ENCODE results near the gene ASB6. TPM values are rescaled to one million over a fixed set of nuclear protein-coding genes. Genes with fewer than 3 reads are reported as not detected.
A peak's percentile ranks its signal among the peaks of the same experiment; 100 is the strongest.

ASB6 gene
- total and polyA plus RNA-seq, 2 experiments from 2014 or later: 8.8 to 19.8 TPM

- Mint-ChIP-seq H3K4me3 (no peak overlapping the region), H3K27ac (no peak overlapping the region), H3K9me3 (no peaks in the 10 kb centered on the region), H3K27me3 (ENCODE audit: insufficient read depth, low read depth, poor library complexity) (peaks cover 15% of the 10 kb centered on the region), H3K36me3 (ENCODE audit: low read depth) (no peaks in the 10 kb centered on the region), H3K4me1 (peaks cover 30% of the 10 kb centered on the region)
- no peak overlapping the region; the same call in 1 of the 2 replicates for H2AFZ ChIP-seq
- peaks cover 12% of the 10 kb centered on the region for H3K27me3 ChIP-seq (ENCODE audit: insufficient read depth)
- no peak for ATAC-seq
- peaks cover 23% of the 10 kb centered on the region; the same call in 1 of the 2 replicates for H3K4me1 ChIP-seq (ENCODE audit: insufficient read depth)
- H3K27ac ChIP-seq (ENCODE audit: low read depth): no peak overlapping the region
- H3F3A ChIP-seq (replicated peaks; ENCODE audit: low read depth): peaks cover 4% of the 10 kb centered on the region; the same call in 1 of the 2 replicates
- no peak for TF ChIP-seq POLR2AphosphoS5 (IDR thresholded peaks at IDR 0.05; ENCODE audit: low read depth)
- TF ChIP-seq CTCF (conservative IDR thresholded peaks at IDR 0.05; ENCODE audit: low read depth in 2 of 2): 0 out of 4 replicates have a peak, but pooled peaks of 1 of the 2 experiments have one; percentile 4
- H3K36me3 ChIP-seq (ENCODE audit: insufficient read depth): no peaks in the 10 kb centered on the region
- H3K9me2 ChIP-seq (ENCODE audit: insufficient read depth): no peaks in the 10 kb centered on the region
- H3K4me3 ChIP-seq: no peak overlapping the region
- H3K4me2 ChIP-seq: no peak overlapping the region
- DNase-seq (ENCODE audit: low spot score): no peak
- H3K79me2 ChIP-seq (replicated peaks; ENCODE audit: insufficient read depth): no peaks in the 10 kb centered on the region
- no peaks in the 10 kb centered on the region for H4K20me1 ChIP-seq (replicated peaks; ENCODE audit: insufficient read depth)
These were observed 34.9 kb downstream of the ASB6 start for GRCh38 chr9:129607027-129607387.

- no peak for ATAC-seq
- H3K27me3 ChIP-seq (ENCODE audit: insufficient read depth): peaks cover 12% of the 10 kb centered on the region
- Mint-ChIP-seq H3K27me3 (ENCODE audit: insufficient read depth, low read depth, poor library complexity) (peaks cover 15% of the 10 kb centered on the region), H3K4me1 (peaks cover 30% of the 10 kb centered on the region), H3K27ac (no peak overlapping the region), H3K4me3 (no peak overlapping the region), H3K36me3 (ENCODE audit: low read depth) (no peaks in the 10 kb centered on the region), H3K9me3 (no peaks in the 10 kb centered on the region)
- H3K27ac ChIP-seq (ENCODE audit: low read depth): no peak overlapping the region
- H3K4me3 ChIP-seq: no peak overlapping the region
- H2AFZ ChIP-seq: no peak overlapping the region; the same call in 1 of the 2 replicates
- TF ChIP-seq CREB1 (CRISPR knock-in tag; IDR thresholded peaks at IDR 0.05; ENCODE audit: low read depth): no peak
- no peak overlapping the region for H3K4me2 ChIP-seq
- no peaks in the 10 kb centered on the region for H4K20me1 ChIP-seq (replicated peaks; ENCODE audit: insufficient read depth)
- no peaks in the 10 kb centered on the region for H3K79me2 ChIP-seq (replicated peaks; ENCODE audit: insufficient read depth)
- no peaks in the 10 kb centered on the region for H3K36me3 ChIP-seq (ENCODE audit: insufficient read depth)
- H3K9me2 ChIP-seq (ENCODE audit: insufficient read depth): no peaks in the 10 kb centered on the region
- DNase-seq (ENCODE audit: low spot score): no peak
- peaks cover 23% of the 10 kb centered on the region; the same call in 1 of the 2 replicates for H3K4me1 ChIP-seq (ENCODE audit: insufficient read depth)
- peaks cover 4% of the 10 kb centered on the region; the same call in 1 of the 2 replicates for H3F3A ChIP-seq (replicated peaks; ENCODE audit: low read depth)
These were observed 35.6 kb downstream of the ASB6 start for GRCh38 chr9:129606161-129607026.

GRCh38 chr9:129604766-129605163 lies 37.2 kb downstream of the ASB6 start:
- H3K27me3 ChIP-seq (ENCODE audit: insufficient read depth): peaks cover 11% of the 10 kb centered on the region
- no peaks in the 10 kb centered on the region for H4K20me1 ChIP-seq (replicated peaks; ENCODE audit: insufficient read depth)
- Mint-ChIP-seq H3K27me3 (ENCODE audit: insufficient read depth, low read depth, poor library complexity) (peaks cover 21% of the 10 kb centered on the region), H3K4me1 (peaks cover 27% of the 10 kb centered on the region), H3K4me3 (no peak overlapping the region), H3K36me3 (ENCODE audit: low read depth) (no peaks in the 10 kb centered on the region), H3K27ac (no peak overlapping the region), H3K9me3 (no peaks in the 10 kb centered on the region)
- no peak overlapping the region for H3K27ac ChIP-seq (ENCODE audit: low read depth)
- ATAC-seq (no peak), DNase-seq (ENCODE audit: low spot score) (no peak)
- H3K4me1 ChIP-seq (ENCODE audit: insufficient read depth): peaks cover 23% of the 10 kb centered on the region; the same call in 1 of the 2 replicates
- H3K79me2 ChIP-seq (replicated peaks; ENCODE audit: insufficient read depth): no peaks in the 10 kb centered on the region
- H3K4me2 ChIP-seq: no peak overlapping the region
- no peak overlapping the region for H3K4me3 ChIP-seq
- H2AFZ ChIP-seq: no peak overlapping the region
- peaks cover 4% of the 10 kb centered on the region; the same call in 1 of the 2 replicates for H3F3A ChIP-seq (replicated peaks; ENCODE audit: low read depth)
- no peaks in the 10 kb centered on the region for H3K36me3 ChIP-seq (ENCODE audit: insufficient read depth)
- H3K9me2 ChIP-seq (ENCODE audit: insufficient read depth): no peaks in the 10 kb centered on the region
- TF ChIP-seq EZH2 (IDR thresholded peaks at IDR 0.05; ENCODE audit: low read depth, unreplicated experiment) (no peak), ETS1 (IDR thresholded peaks at IDR 0.05) (no peak), JUNB (IDR thresholded peaks at IDR 0.05; ENCODE audit: unreplicated experiment) (no peak), ZNF331 (CRISPR knock-in tag; IDR thresholded peaks at IDR 0.05; ENCODE audit: low read depth) (no peak)
